AG04450 (cell line): Measurements from ENCODE around the gene SPAG6. TPM values are rescaled to one million over a fixed set of nuclear protein-coding genes. Genes with fewer than 3 reads are reported as not detected.

Source experiments
- CTCF ChIA-PET: fragments of 300-600, 350-600 bp; formaldehyde crosslinking; extraction: SDS; loops from one replicate; lab custom pipeline; 2022; ENCODE audit warnings: antibody characterized with exemption, inconsistent platforms; lab: Charles Lee
- POLR2A ChIA-PET: fragments of 350-600 bp; formaldehyde crosslinking; extraction: SDS; loops from one replicate; lab custom pipeline; 2021; ENCODE audit warnings: antibody characterized with exemption, inconsistent platforms; lab: Yijun Ruan, JAX
- DNase-seq: peaks from one replicate; pipeline ENCODE4 v3.0.0-alpha.2; 2011; ENCODE audit warnings: low read depth, low spot score
- H3K27ac ChIP-seq: one replicate; pipeline ENCODE4 v1.5.1; 2012; ENCODE audit warnings: low read depth, low read length, control low read depth
- H3K27me3 ChIP-seq: one replicate; pipeline ENCODE4 v1.6.0; 2012; ENCODE audit warnings: low read length; ENCODE audit not compliant: control insufficient read depth, insufficient read depth
- H3K4me3 ChIP-seq: 2 replicates; pipeline ENCODE4 v1.5.1; 2011; ENCODE audit warnings: mild to moderate bottlenecking, low read depth, low read length, control low read depth
- H3K9me3 ChIP-seq: 2 replicates; pipeline ENCODE4 v1.5.1; 2012; ENCODE audit warnings: low read length; ENCODE audit not compliant: control insufficient read depth, insufficient read depth
- polyA plus RNA-seq: library from polyadenylated mRNA; depleted of rRNA; stranded (reverse); fragments of >200 nt; gene quantifications from 2 replicates; pipeline ENCODE4 v1.2.3, GENCODE V29; 2011
- TF ChIP-seq, protein P1 (sequence below): IDR thresholded peaks from 2 replicates; pipeline ENCODE4 v1.5.1; 2011; ENCODE audit warnings: low read depth, low read length, control low read depth, inconsistent platforms

Gene SPAG6
- polyA plus RNA-seq, 1 experiment: not detected

DNA sequence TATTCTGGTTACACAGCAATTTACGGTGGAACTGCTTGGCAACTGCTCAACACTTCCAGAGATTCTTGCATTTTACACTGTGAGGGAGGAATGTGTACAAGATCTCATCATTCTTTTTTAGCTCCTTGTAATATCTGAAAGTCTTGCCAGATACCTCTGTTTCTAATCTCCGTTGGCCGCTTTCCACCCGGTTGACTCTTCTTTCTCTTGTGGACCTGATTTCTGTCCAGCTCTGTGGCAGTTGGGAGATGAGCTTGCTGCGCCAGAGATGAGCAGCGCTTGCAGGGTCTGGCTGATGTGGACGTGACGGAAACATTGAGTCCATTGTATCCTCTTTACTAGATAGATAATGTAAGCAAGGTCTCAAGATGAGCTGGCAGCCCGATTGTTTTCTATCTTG, 27.6 kb downstream of the SPAG6 start:
- TF ChIP-seq, protein P1, sequence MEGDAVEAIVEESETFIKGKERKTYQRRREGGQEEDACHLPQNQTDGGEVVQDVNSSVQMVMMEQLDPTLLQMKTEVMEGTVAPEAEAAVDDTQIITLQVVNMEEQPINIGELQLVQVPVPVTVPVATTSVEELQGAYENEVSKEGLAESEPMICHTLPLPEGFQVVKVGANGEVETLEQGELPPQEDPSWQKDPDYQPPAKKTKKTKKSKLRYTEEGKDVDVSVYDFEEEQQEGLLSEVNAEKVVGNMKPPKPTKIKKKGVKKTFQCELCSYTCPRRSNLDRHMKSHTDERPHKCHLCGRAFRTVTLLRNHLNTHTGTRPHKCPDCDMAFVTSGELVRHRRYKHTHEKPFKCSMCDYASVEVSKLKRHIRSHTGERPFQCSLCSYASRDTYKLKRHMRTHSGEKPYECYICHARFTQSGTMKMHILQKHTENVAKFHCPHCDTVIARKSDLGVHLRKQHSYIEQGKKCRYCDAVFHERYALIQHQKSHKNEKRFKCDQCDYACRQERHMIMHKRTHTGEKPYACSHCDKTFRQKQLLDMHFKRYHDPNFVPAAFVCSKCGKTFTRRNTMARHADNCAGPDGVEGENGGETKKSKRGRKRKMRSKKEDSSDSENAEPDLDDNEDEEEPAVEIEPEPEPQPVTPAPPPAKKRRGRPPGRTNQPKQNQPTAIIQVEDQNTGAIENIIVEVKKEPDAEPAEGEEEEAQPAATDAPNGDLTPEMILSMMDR: no peak

DNA sequence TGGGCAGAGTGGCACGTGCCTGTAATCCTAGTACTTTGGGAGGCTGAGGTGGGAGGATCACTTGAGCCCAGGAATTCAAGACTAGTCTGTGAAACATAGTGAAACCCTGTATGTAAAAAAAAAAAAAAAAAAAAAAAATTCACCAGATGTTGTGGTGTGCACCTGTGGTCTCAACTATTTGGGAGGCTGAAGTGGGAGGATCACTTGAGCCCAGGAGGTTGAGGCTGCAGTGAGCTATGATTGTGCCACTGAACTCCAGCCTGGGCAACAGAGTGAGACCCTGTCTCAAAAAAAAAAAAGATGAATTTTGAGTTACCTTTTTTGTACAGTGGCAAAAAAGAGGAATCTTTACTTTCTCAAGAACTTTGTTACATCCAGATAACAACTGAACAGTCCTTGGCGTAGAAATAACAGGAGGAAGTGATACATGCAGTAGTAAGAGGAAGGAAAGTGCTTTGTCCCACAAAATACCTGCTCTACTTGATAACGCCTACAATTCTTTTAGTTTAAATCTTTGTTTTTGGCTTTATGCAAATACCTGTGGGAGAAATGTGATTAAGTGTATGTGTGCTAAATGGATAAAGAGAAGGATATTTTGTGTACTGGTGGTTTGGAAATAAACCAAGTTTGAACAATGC, 29.3 kb downstream of the SPAG6 start:
- POLR2A ChIA-PET: no interaction called here
- TF ChIP-seq, protein P1: no peak
- Histone ChIP-seq H3K4me3 (no peak overlapping the region), H3K9me3 (no peaks in the 10 kb centered on the region; the same call in 1 of the 2 replicates), H3K27me3 (no peaks in the 10 kb centered on the region), H3K27ac (no peak overlapping the region)
- CTCF ChIA-PET: no interaction called here
- no peak for DNase-seq

More for the DNA sequence above, 27.6 kb downstream of the SPAG6 start:
- H3K4me3 ChIP-seq: no peak overlapping the region
- POLR2A ChIA-PET: no interaction called here
- no peaks in the 10 kb centered on the region for H3K27me3 ChIP-seq
- CTCF ChIA-PET: no interaction called here
- no peaks in the 10 kb centered on the region; the same call in 1 of the 2 replicates for H3K9me3 ChIP-seq
- no peak overlapping the region for H3K27ac ChIP-seq
- DNase-seq: no peak

DNA sequence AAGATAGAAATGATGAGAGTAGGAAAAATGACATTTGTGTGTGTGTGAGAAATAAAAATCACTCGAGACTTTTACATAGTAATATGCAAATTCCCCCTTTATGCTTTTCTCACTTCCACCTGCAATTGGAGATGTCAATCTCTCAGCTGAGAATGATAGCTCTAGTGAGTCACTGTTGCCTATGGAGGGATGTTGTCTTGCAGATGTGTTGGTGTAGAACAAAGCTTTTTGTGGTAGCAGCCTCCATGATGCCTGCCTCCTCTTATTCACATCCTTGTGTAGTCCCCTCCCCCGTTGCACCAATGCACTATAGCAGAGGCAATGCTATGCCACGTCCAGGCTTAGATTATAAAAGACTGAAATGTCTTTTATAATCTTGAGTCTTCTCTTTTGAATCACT, 33.8 kb downstream of the SPAG6 start:
- ChIA-PET CTCF (no interaction called here), POLR2A (no interaction called here)
- no peak for DNase-seq
- Histone ChIP-seq H3K9me3 (no peaks in the 10 kb centered on the region), H3K27ac (no peak overlapping the region), H3K27me3 (peaks cover 3% of the 10 kb centered on the region), H3K4me3 (no peak overlapping the region)
- TF ChIP-seq, protein P1: no peak

DNA sequence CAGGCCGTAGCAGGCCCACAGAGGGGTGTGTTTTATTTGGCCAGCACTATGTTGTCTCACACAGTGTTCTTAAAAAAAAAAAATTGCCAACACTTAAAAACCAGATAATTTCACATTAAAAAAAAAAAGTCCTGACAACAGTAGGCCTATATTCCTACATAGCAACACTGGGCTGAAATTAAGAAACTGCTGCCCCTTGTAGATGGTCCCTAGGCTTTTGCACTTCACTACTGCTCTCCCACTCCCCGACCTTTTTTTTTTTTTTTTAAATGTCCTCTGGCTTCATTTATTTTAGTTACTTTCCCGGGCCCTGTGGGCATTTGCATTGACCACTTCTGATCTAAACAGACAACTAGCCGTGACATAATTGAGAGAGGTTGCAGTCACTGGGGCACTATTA, 36.0 kb downstream of the SPAG6 start:
- TF ChIP-seq, protein P1: no peak
- H3K27ac ChIP-seq: no peak overlapping the region
- ChIA-PET POLR2A (no interaction called here), CTCF (interaction anchor here (0.5 kb wide), 1 partner anchor 169 kb away, joined by 3 read pairs; no protein-coding TSS in a partner anchor)
- DNase-seq: no peak
- peaks cover 5% of the 10 kb centered on the region for H3K27me3 ChIP-seq
- no peaks in the 10 kb centered on the region for H3K9me3 ChIP-seq
- no peak overlapping the region for H3K4me3 ChIP-seq

- no peak overlapping the region for H3K4me3 ChIP-seq
- ChIA-PET POLR2A (no interaction called here), CTCF (interaction anchor here (0.7 kb wide), 1 partner anchor 690 kb away, joined by 3 read pairs; no protein-coding TSS in a partner anchor)
- DNase-seq: no peak
- H3K27me3 ChIP-seq: peaks cover 3% of the 10 kb centered on the region
- no peaks in the 10 kb centered on the region for H3K9me3 ChIP-seq
- no peak overlapping the region for H3K27ac ChIP-seq
- TF ChIP-seq, protein P1: no peak
These were observed 41.2 kb downstream of the SPAG6 start for GRCh38 chr10:22386503-22386902.
